T-helper 1 cell treated with Interleukin-12 subunit alpha and Interleukin-12 subunit beta and Interleukin-4 antibody, amounts not matched to agents 30 ng/mL and 1 ng/mL, for 36 hours (primary cell): Measurements from ENCODE around the gene NEXN. TPM values are rescaled to one million over a fixed set of nuclear protein-coding genes. Genes with fewer than 3 reads are reported as not detected.

Experiments
- intact Hi-C: fragments of 100-400 bp; cut with micrococcal nuclease; formaldehyde crosslinking; loops from one replicate; pipeline ENCODE4 v1.15.1; 2024
- total RNA-seq: library from RNA; stranded (reverse); gene quantifications from 2 replicates; pipeline ENCODE4 v1.2.3, GENCODE V29; 2022

NEXN gene
- total RNA-seq: 0.73 and 1.3 TPM in 2 replicates

- intact Hi-C loops: no loop called here
These were observed at the start of gene NEXN for GRCh38 chr1:77888081-77888780. Gene NEXN, plus strand, starts transcription at chr1:77888624. Its CDS starts 27,483 bp downstream, at chr1:77916107.

- intact Hi-C loops: no loop called here
These were observed 46.9 kb upstream of the NEXN start for GRCh38 chr1:77841574-77841973.

- intact Hi-C loops: no loop called here
These were observed 42.5 kb upstream of the NEXN start for GRCh38 chr1:77845951-77846350.

- intact Hi-C loops: no loop called here
These were observed 41.5 kb upstream of the NEXN start for GRCh38 chr1:77846966-77847365.

- intact Hi-C loops: no loop called here
These were observed 40.8 kb upstream of the NEXN start for GRCh38 chr1:77847621-77848080.

- intact Hi-C loops: no loop called here
These were observed 38.3 kb upstream of the NEXN start for GRCh38 chr1:77850082-77850481.

- intact Hi-C loops: no loop called here
These were observed 30.9 kb upstream of the NEXN start for GRCh38 chr1:77857552-77857951.

GRCh38 chr1:77858725-77859124 is 29.7 kb upstream of the NEXN start:
- intact Hi-C loops: no loop called here

GRCh38 chr1:77859248-77859647 is 29.2 kb upstream of the NEXN start:
- intact Hi-C loops: no loop called here

- intact Hi-C loops: no loop called here
These were observed 22.1 kb upstream of the NEXN start for GRCh38 chr1:77866296-77866695.

GRCh38 chr1:77872645-77873044 is 15.8 kb upstream of the NEXN start:
- intact Hi-C loops: no loop called here

- intact Hi-C loops: no loop called here
These were observed 15.0 kb upstream of the NEXN start for GRCh38 chr1:77873461-77873860.

- intact Hi-C loops: no loop called here
These were observed 13.5 kb upstream of the NEXN start for GRCh38 chr1:77874804-77875445.

- intact Hi-C loops: no loop called here
These were observed 11.5 kb upstream of the NEXN start for GRCh38 chr1:77876884-77877283.

- intact Hi-C loops: no loop called here
These were observed 7.4 kb upstream of the NEXN start for GRCh38 chr1:77881061-77881460.

- intact Hi-C loops: no loop called here
These were observed 6.0 kb upstream of the NEXN start for GRCh38 chr1:77882411-77882810.

GRCh38 chr1:77888781-77889642 is 588 bp downstream of the NEXN start:
- intact Hi-C loops: no loop called here

GRCh38 chr1:77889671-77890070 is 1.2 kb downstream of the NEXN start:
- intact Hi-C loops: no loop called here

GRCh38 chr1:77891200-77891599 is 2.8 kb downstream of the NEXN start:
- intact Hi-C loops: no loop called here

GRCh38 chr1:77899647-77900320 is 11.4 kb downstream of the NEXN start:
- intact Hi-C loops: loop anchor here (1.0 kb wide), 1 partner anchor 751 kb away; no protein-coding TSS in a partner anchor

GRCh38 chr1:77900687-77901293 is 12.4 kb downstream of the NEXN start:
- intact Hi-C loops: loop anchor here (1.0 kb wide), 1 partner anchor 752 kb away; no protein-coding TSS in a partner anchor
